HepG2 (cell line): ENCODE results near the gene ZMIZ2. TPM values are rescaled to one million over a fixed set of nuclear protein-coding genes. Genes with fewer than 3 reads are reported as not detected.

ENCODE experiments used
- ATAC-seq: fragments of 200-7000 bp; cut with Tn5 transposase; 3 replicates; pipeline ENCODE4 v1.9.1; 2020; ENCODE audit warnings: mild to moderate bottlenecking, moderate library complexity
- BruUV-seq: library from RNA; stranded (reverse); fragments of 400-500 nt; replicated peaks from 2 replicates; lab custom pipeline; 2021; lab: Mats Ljungman, UMichigan
- CTCF ChIA-PET: fragments of 300-600 bp; formaldehyde crosslinking; extraction: SDS; loops from one replicate; lab custom pipeline; 2021; ENCODE audit warnings: low total read pairs, inconsistent platforms, low intra/inter-chr PET ratio; lab: Yijun Ruan, JAX
- POLR2A ChIA-PET: fragments of 350-600 bp; sonication (Branson Sonifier 250); formaldehyde crosslinking; loops from one replicate; lab custom pipeline; 2020; ENCODE audit warnings: antibody characterized with exemption, inconsistent platforms; lab: Yijun Ruan, JAX
- DNase-seq: peaks from one replicate; pipeline ENCODE4 v3.0.0-alpha.2; 2015; ENCODE audit warnings: low spot score
- FAIRE-seq: peaks from 3 replicates; lab custom pipeline; 2011; peaks lifted over from hg19 to GRCh38; lab: Jason Lieb, UNC
- H2AFZ ChIP-seq: one replicate; pipeline ENCODE4 v1.6.1; 2011; ENCODE audit warnings: low read length, inconsistent platforms
- H3K27ac ChIP-seq: fragments of 300-600 bp; 3 replicates; pipeline ENCODE4 v1.8.0; 2011; ENCODE audit warnings: mixed run types, mild to moderate bottlenecking, mixed read lengths, low read length, inconsistent platforms; ENCODE audit not compliant: insufficient read depth; ENCODE audit errors: extremely low read length
- H3K27me3 ChIP-seq, 2 experiments: fragments of 200-600 bp in 1 of 2; 2 replicates in 1 of 2; 3 replicates in 1 of 2; pipeline versions ENCODE4 v1.6.0 to v1.8.0; 2011; ENCODE audit warnings: low read length in 2 of 2, mild to moderate bottlenecking in 2 of 2, moderate library complexity in 2 of 2, inconsistent platforms in 1 of 2; ENCODE audit not compliant: insufficient read depth in 2 of 2, control insufficient read depth in 1 of 2
- H3K36me3 ChIP-seq, 2 experiments: fragments of 200-600 bp in 1 of 2; replicated peaks in 1 of 2; 2 replicates in 1 of 2; 3 replicates in 1 of 2; pipeline versions ENCODE4 v1.5.1 to v1.8.0; 2011; ENCODE audit warnings: low read length in 2 of 2, inconsistent platforms in 1 of 2; ENCODE audit not compliant: insufficient read depth in 2 of 2, control insufficient read depth in 1 of 2
- H3K4me1 ChIP-seq: 2 replicates; pipeline ENCODE4 v1.5.1; 2012; ENCODE audit warnings: low read length, inconsistent platforms; ENCODE audit not compliant: insufficient read depth
- H3K4me2 ChIP-seq: 2 replicates; pipeline ENCODE4 v1.6.0; 2011; ENCODE audit warnings: low read depth, low read length, inconsistent platforms
- H3K4me3 ChIP-seq, 3 experiments: fragments of 200-600 bp in 1 of 3; sonication (generic), shearing (Covaris generic) in 1 of 3; replicated peaks in 1 of 3; 2 replicates each; pipeline ENCODE4 v1.5.1; 2011 to 2016; ENCODE audit warnings: low read length in 3 of 3, inconsistent platforms in 2 of 3, low read depth in 2 of 3, mild to moderate bottlenecking in 2 of 3, control low read depth in 1 of 3, mixed read lengths in 1 of 3; ENCODE audit not compliant: insufficient read depth in 1 of 3
- H3K79me2 ChIP-seq: one replicate; pipeline ENCODE4 v1.6.1; 2011; ENCODE audit warnings: low read length, inconsistent platforms; ENCODE audit not compliant: insufficient read depth
- H3K9ac ChIP-seq: 2 replicates; pipeline ENCODE4 v1.6.0; 2011; ENCODE audit warnings: mild to moderate bottlenecking, low read depth, low read length, inconsistent platforms; ENCODE audit not compliant: insufficient read depth
- H3K9me3 ChIP-seq: 2 replicates; pipeline ENCODE4 v1.5.1; 2012; ENCODE audit warnings: mild to moderate bottlenecking, low read length
- H4K20me1 ChIP-seq: 2 replicates; pipeline ENCODE4 v1.6.0; 2011; ENCODE audit warnings: inconsistent platforms, mild to moderate bottlenecking, low read length, moderate library complexity; ENCODE audit not compliant: insufficient read depth
- KMT2B ChIP-seq: IDR thresholded peaks from 2 replicates; pipeline ENCODE4 v1.6.1; 2016; ENCODE audit warnings: missing genetic modification reagents, missing compliant biosample characterization
- POGK ChIP-seq: sonication (generic); formaldehyde crosslinking; conservative IDR thresholded peaks from 2 replicates; pipeline ENCODE4 v1.8.0; 2022; ENCODE audit warnings: mild to moderate bottlenecking, moderate library complexity, missing genetic modification reagents
- RFX1 ChIP-seq: fragments of 450-650 bp; IDR thresholded peaks from 2 replicates; pipeline ENCODE4 v1.6.1; 2017
- ZNF253 ChIP-seq: sonication (generic); formaldehyde crosslinking; IDR thresholded peaks from 2 replicates; pipeline ENCODE4 v1.8.0; 2022; ENCODE audit warnings: mild to moderate bottlenecking, missing genetic modification reagents, borderline replicate concordance
- ZNF839 ChIP-seq: sonication (generic); formaldehyde crosslinking; IDR thresholded peaks from 2 replicates; pipeline ENCODE4 v1.4.0; 2020; ENCODE audit warnings: missing genetic modification reagents, mild to moderate bottlenecking, borderline replicate concordance
- WGBS: methylation state at CpG from one replicate; pipeline ENCODE4 v1.1.6; 2017; ENCODE audit warnings: low lambda C conversion rate; 5-methylcytosine and 5-hydroxymethylcytosine counted together
- in situ Hi-C: cut with HindIII; loops from 2 replicates; pipeline ENCODE4 v1.10.0; 2017; ENCODE audit warnings: low pct_unique_long_range_greater_than_20kb; ENCODE audit not compliant: extremely low pct_ligation_motif_present
- intact Hi-C: fragments of 100-400 bp; cut with micrococcal nuclease; formaldehyde crosslinking; loops from one replicate; pipeline ENCODE4 v1.10.0; 2022; ENCODE audit not compliant: unreplicated experiment
- polyA plus RNA-seq, 8 experiments: library from polyadenylated mRNA; depleted of rRNA in 3 of 8; stranded (reverse) in 7 of 8; unstranded in 1 of 8; fragments of >200 nt; fragmentation: Illumina TruSeq in 4 of 8; extraction: Trizol in 4 of 8; gene quantifications; 2 replicates each; pipeline versions ENCODE4 v1.2.1 to v1.2.3, GENCODE V29; 2011 to 2016; ENCODE audit warnings: low read depth in 4 of 8, missing spikeins in 1 of 8, mixed read lengths in 1 of 8; ENCODE audit not compliant: insufficient read depth in 1 of 8
- total RNA-seq, 5 experiments: library from RNA; depleted of rRNA; stranded (reverse); fragments of >200 nt; fragmentation: Illumina TruSeq; extraction: Trizol; gene quantifications; 2 replicates each; pipeline ENCODE4 v1.2.3, GENCODE V29; 2016; ENCODE audit warnings: low read depth in 1 of 5

Gene ZMIZ2
- total and polyA plus RNA-seq, 2 of the 13 experiments (the other 11 are each of a cell fraction or from before 2014, with no cell fraction given), result 4.9 to 7.9 TPM

- TF ChIP-seq ZNF839 (CRISPR knock-in tag) (no peak), POGK (CRISPR knock-in tag) (no peak)
These were observed 36.6 kb upstream of the ZMIZ2 start (continued) for GRCh38 chr7:44712012-44712411.

- TF ChIP-seq ZNF253 (CRISPR knock-in tag) (no peak), KMT2B (no peak), RFX1 (no peak)
- ATAC-seq (no peak), DNase-seq (no peak), FAIRE-seq (no peak)
- intact Hi-C loops (no loop called here), in situ Hi-C loops (no loop called here)
- Histone ChIP-seq H4K20me1 (no peaks in the 10 kb centered on the region), H2AFZ (no peak overlapping the region), H3K4me2 (no peak overlapping the region), H3K9me3 (no peaks in the 10 kb centered on the region), H3K79me2 (no peaks in the 10 kb centered on the region), H3K36me3 (no peaks in the 10 kb centered on the region; a peak in 1 of 5 replicates), H3K27ac (no peak overlapping the region), H3K9ac (no peak overlapping the region), H3K4me1 (peaks cover 49% of the 10 kb centered on the region), H3K27me3 (no peaks in the 10 kb centered on the region), H3K4me3 (no peak overlapping the region)
- ChIA-PET POLR2A (interaction anchor here (0.9 kb wide), 1 partner anchor 131 kb away, joined by 4 read pairs; the partner anchor contains the start of gene TMED4), CTCF (no interaction called here)
- WGBS, result 45% methylated on average over 2 of the region's 2 CpGs
- BruUV-seq, result no TSS peak
These were observed 35.5 kb upstream of the ZMIZ2 start for GRCh38 chr7:44713141-44713540.
